Ovary (tissue), 9 donors: ENCODE measurements around the gene TIMP2. TPM values are rescaled to one million over a fixed set of nuclear protein-coding genes. Genes with fewer than 3 reads are reported as not detected.
A peak's percentile ranks its signal among the peaks of the same experiment; 100 is the strongest.
"Not testable (repeated sequence)": the region's sequence is repeated elsewhere in the genome, so short reads cannot be mapped to it uniquely, and the experiment has no call there.

Experiments
- DNase-seq, 5 donors: peaks; one replicate each; pipeline ENCODE4 v3.0.0-alpha.2; 2019 to 2020
- H3K27ac ChIP-seq, 2 donors: fragments of 200-600 bp; one replicate each; pipeline versions ENCODE4 v1.5.1 to v1.8.0; 2019 to 2022
- H3K27me3 ChIP-seq: fragments of 200-600 bp; one replicate; pipeline ENCODE4 v1.8.0; 2022
- H3K36me3 ChIP-seq: fragments of 200-600 bp; sonication (generic); one replicate; pipeline ENCODE4 v1.5.1; 2019
- H3K4me1 ChIP-seq: one replicate; pipeline ENCODE4 v1.8.1; 2013; ENCODE audit warnings: mild to moderate bottlenecking, moderate library complexity; ENCODE audit not compliant: insufficient read depth
- H3K4me3 ChIP-seq: fragments of 200-600 bp; sonication (generic); one replicate; pipeline ENCODE4 v1.5.1; 2017
- H3K9me3 ChIP-seq, 2 donors: fragments of 200-600 bp in 1 of 2; sonication (generic) in 1 of 2; one replicate each; pipeline versions ENCODE4 v1.5.1 to v1.8.1; 2013 to 2019; ENCODE audit warnings: mild to moderate bottlenecking in 1 of 2, moderate library complexity in 1 of 2
- CTCF ChIP-seq, 3 donors: fragments of 450-650 bp in 2 of 3; fragments of 200-600 bp in 1 of 3; IDR thresholded peaks; one replicate each; pipeline versions ENCODE4 v1.5.1 to v1.8.0; 2016 to 2022; ENCODE audit warnings: antibody characterized with exemption in 3 of 3, mild to moderate bottlenecking in 1 of 3
- EP300 ChIP-seq: sonication (generic); formaldehyde crosslinking; IDR thresholded peaks from one replicate; pipeline ENCODE4 v1.6.1; 2017; ENCODE audit warnings: antibody characterized with exemption
- POLR2A ChIP-seq: fragments of 450-650 bp; IDR thresholded peaks from one replicate; pipeline ENCODE4 v1.6.1; 2017; ENCODE audit warnings: antibody characterized with exemption, mild to moderate bottlenecking, moderate library complexity
- whole genome bisulfite sequencing, 3 donors: extraction: QIAGEN DNeasy Blood & Tissue Kit in 1 of 3; methylation state at CpG; one replicate each; pipeline versions ENCODE4 v1.1.5 to v1.1.7; 2013 to 2017; 5-methylcytosine and 5-hydroxymethylcytosine counted together
- intact Hi-C, 4 donors: fragments of 100-400 bp; cut with DNase I; formaldehyde crosslinking; loops; one replicate each; pipeline versions ENCODE4 v1.11.0 to v1.15.1; 2022 to 2023
- polyA plus RNA-seq, 2 donors: library from polyadenylated mRNA; stranded (reverse); fragments of 200-250 nt in 1 of 2; fragments of 350-450 nt in 1 of 2; fragmentation: Illumina TruSeq in 1 of 2; extraction: RNeasy Lipid Tissue Mini Kit (QIAGEN cat#74804) in 1 of 2; gene quantifications; one replicate each; pipeline ENCODE4 v1.2.3, GENCODE V29; 2013 to 2014
- total RNA-seq, 7 donors: library from RNA; depleted of rRNA in 2 of 7; stranded (reverse); fragments of >200 nt in 2 of 7; fragmentation: NEBNext Ultra II Directional in 3 of 7; extraction: Animal tissue kit (Norgen Biotek cat#: 25700) in 3 of 7; gene quantifications; one replicate each; pipeline versions ENCODE4 v1.1.0 to v1.2.4, GENCODE V29; 2016 to 2023
- donor health status: DM: no; HTN: no; CAD: no; lungs with moderate emphysema.
- donor health status: DM: no; HTN: no; CAD: no.
- donor health status: Bipolar disorder and iron deficiency.
- donor health status: DM: yes; HTN: yes; CAD: no.
- donor health status: DM: no; HTN: no; CAD: no.
- donor health status: DM: yes; HTN: yes; CAD: no.

TIMP2 gene
- total and polyA plus RNA-seq, 9 donors: 221 to 1,422 (median 693) TPM

GRCh38 chr17:78873519-78874340 is 51.5 kb downstream of the TIMP2 start:
- Histone ChIP-seq H3K4me3 (no peak overlapping the region), H3K27ac (no peak overlapping the region), H3K27me3 (no peaks in the 10 kb centered on the region), H3K9me3 (no peaks in the 10 kb centered on the region), H3K4me1 (peaks cover 10% of the 10 kb centered on the region), H3K36me3 (no peaks in the 10 kb centered on the region)
- peak in 1 of 5 donors; percentile 52 for DNase-seq
- intact Hi-C loops: no loop called here
- WGBS, 3 donors: 67 to 69% (median 68%) methylated on average over 21 of the region's 21 CpGs
- TF ChIP-seq EP300: no peak
- no peak for TF ChIP-seq CTCF (IDR thresholded peaks at IDR 0.05)

- intact Hi-C loops: no loop called here
- DNase-seq: no peak
- TF ChIP-seq POLR2A: no peak
- TF ChIP-seq CTCF (IDR thresholded peaks at IDR 0.05): no peak
- no peak for TF ChIP-seq EP300
- H3K36me3 ChIP-seq: no peaks in the 10 kb centered on the region
- no peaks in the 10 kb centered on the region for H3K9me3 ChIP-seq
- no peak overlapping the region for H3K27ac ChIP-seq
- WGBS, 3 donors: 88 to 94% (median 90%) methylated on average over 6 of the region's 6 CpGs
- H3K4me3 ChIP-seq: no peak overlapping the region
- peaks cover 9% of the 10 kb centered on the region for H3K4me1 ChIP-seq
- no peaks in the 10 kb centered on the region for H3K27me3 ChIP-seq
Measured at GRCh38 chr17:78872486-78872885, 52.7 kb downstream of the TIMP2 start.

- Histone ChIP-seq H3K27me3 (no peaks in the 10 kb centered on the region), H3K4me3 (no peak overlapping the region), H3K9me3 (no peaks in the 10 kb centered on the region), H3K36me3 (no peaks in the 10 kb centered on the region), H3K27ac (no peak overlapping the region), H3K4me1 (peaks cover 8% of the 10 kb centered on the region)
- TF ChIP-seq CTCF (IDR thresholded peaks at IDR 0.05): no peak
- TF ChIP-seq POLR2A: no peak
- TF ChIP-seq EP300: no peak
- 62 to 75% (median 70%) methylated on average over 15 of the region's 15 CpGs for WGBS, 3 donors
- no peak for DNase-seq
- intact Hi-C loops: no loop called here
Measured at GRCh38 chr17:78870621-78871020, 54.6 kb downstream of the TIMP2 start.

- intact Hi-C loops: loop anchor here (2.0 to 10.0 kb wide), 3 partner anchors 66 to 104 kb away; no protein-coding TSS in a partner anchor
- Histone ChIP-seq H3K4me3 (no peak overlapping the region), H3K9me3 (no peaks in the 10 kb centered on the region), H3K36me3 (no peaks in the 10 kb centered on the region), H3K27me3 (no peaks in the 10 kb centered on the region), H3K4me1 (peaks cover 6% of the 10 kb centered on the region), H3K27ac (no peak overlapping the region)
- TF ChIP-seq CTCF (IDR thresholded peaks at IDR 0.05) (no peak), EP300 (no peak)
- DNase-seq: no peak
- WGBS, 3 donors: 43 to 67% (median 55%) methylated on average over 7 of the region's 7 CpGs
Measured at GRCh38 chr17:78868391-78868790, 56.8 kb downstream of the TIMP2 start.

GRCh38 chr17:78867046-78867445 is 58.1 kb downstream of the TIMP2 start:
- H3K36me3 ChIP-seq, H3K9me3 ChIP-seq, H3K4me1 ChIP-seq, H3K27me3 ChIP-seq, H3K4me3 ChIP-seq, H3K27ac ChIP-seq, DNase-seq: not testable (repeated sequence)
- intact Hi-C loops: loop anchor here in 3 of 4 donors (5.0 to 10.0 kb wide), 2 partner anchors 68 to 105 kb away; no protein-coding TSS in a partner anchor
- WGBS, 3 donors: 67 to 77% (median 74%) methylated on average over 3 of the region's 3 CpGs
